ENCODE results near the gene TERC. TPM values are rescaled to one million over a fixed set of nuclear protein-coding genes. Genes with fewer than 3 reads are reported as not detected.
A peak's percentile ranks its signal among the peaks of the same experiment; 100 is the strongest.

TERC gene
- total RNA-seq, 2 experiments from 2014 or later, result 2.6 to 11.1 TPM

DNA sequence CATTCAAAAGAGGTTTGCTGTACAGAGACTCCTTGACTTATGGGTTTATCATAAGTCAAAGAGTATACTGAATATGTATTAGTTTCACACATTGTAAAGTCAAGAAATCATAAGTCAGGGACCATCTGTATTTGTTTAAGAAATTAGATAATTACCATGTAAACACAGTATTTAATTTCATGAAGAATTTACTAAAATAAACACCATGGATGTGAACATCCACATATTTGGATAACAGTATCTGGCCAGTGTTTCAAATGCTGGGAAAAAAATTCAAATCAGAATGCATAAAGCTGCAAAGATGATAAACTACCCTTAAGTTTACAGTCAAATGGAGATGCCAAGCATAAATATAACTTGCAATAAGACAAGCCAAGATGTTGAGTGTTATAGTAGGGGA, 25.4 kb upstream of the TERC start:
- Mint-ChIP-seq H3K4me3 (no peak overlapping the region), H3K4me1 (peaks cover 11% of the 10 kb centered on the region), H3K27me3 (no peaks in the 10 kb centered on the region), H3K36me3 (ENCODE audit: low read depth) (peaks cover 35% of the 10 kb centered on the region), H3K9me3 (ENCODE audit: low read depth) (no peaks in the 10 kb centered on the region), H3K27ac (no peak overlapping the region)
- intact Hi-C loops (cut with DNase I, micrococcal nuclease), result no loop called here
- ChIA-PET POLR2A (interaction anchor here (0.5 kb wide), 1 partner anchor 16 kb away, joined by 3 read pairs; no protein-coding TSS in a partner anchor), CTCF (no interaction called here)
- ATAC-seq, result no peak
- no peak for DNase-seq

DNA sequence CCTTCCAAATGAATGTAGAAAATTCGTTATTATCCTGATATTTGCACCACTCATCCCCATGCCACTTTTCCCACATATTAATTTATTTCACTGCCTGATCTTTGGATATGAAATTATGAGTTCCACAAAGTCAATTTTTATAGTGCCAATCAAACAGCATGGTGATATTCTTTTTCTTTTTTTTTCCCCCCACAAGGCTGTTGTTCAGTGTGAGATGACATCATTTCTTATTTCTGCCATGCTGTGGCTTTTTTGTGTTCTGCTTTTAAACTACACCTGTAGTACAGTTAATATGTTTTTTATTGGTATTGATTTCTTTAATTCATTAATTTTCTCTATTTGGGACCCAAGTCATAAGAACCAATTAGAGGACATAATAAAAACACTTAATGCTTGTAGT, 22.9 kb upstream of the TERC start:
- DNase-seq, result no peak
- Mint-ChIP-seq H3K9me3 (ENCODE audit: low read depth) (no peaks in the 10 kb centered on the region), H3K36me3 (ENCODE audit: low read depth) (peaks cover 38% of the 10 kb centered on the region), H3K4me1 (peaks cover 11% of the 10 kb centered on the region), H3K27me3 (no peaks in the 10 kb centered on the region), H3K27ac (no peak overlapping the region), H3K4me3 (no peak overlapping the region)
- intact Hi-C loops (cut with DNase I, micrococcal nuclease), result no loop called here
- ATAC-seq, result no peak
- ChIA-PET POLR2A (no interaction called here), CTCF (no interaction called here)

DNA sequence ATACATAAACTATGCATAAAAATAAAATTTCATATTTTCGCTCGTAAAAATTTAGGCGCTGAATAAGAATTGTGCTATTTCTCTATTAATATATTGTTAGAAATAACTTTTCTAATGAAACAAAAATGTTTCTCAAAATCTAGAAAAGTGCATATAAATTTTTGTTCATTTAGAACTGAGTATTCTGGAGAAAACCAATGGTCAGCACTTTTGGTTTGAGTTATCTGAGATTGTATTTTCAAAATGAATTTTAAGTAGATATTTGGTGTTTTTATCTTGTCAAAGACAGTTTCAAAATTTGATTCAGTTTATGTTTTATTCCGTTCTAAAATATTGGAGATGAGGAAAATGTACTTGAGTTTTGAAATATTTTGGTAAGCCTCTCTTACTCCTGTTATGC, 22.3 kb upstream of the TERC start:
- ChIA-PET CTCF (no interaction called here), POLR2A (no interaction called here)
- no peak for ATAC-seq
- Mint-ChIP-seq H3K27me3 (no peaks in the 10 kb centered on the region), H3K9me3 (ENCODE audit: low read depth) (no peaks in the 10 kb centered on the region), H3K36me3 (ENCODE audit: low read depth) (peaks cover 35% of the 10 kb centered on the region), H3K4me3 (no peak overlapping the region), H3K27ac (no peak overlapping the region), H3K4me1 (peaks cover 11% of the 10 kb centered on the region)
- no peak for DNase-seq
- intact Hi-C loops (cut with DNase I, micrococcal nuclease), result no loop called here

DNA sequence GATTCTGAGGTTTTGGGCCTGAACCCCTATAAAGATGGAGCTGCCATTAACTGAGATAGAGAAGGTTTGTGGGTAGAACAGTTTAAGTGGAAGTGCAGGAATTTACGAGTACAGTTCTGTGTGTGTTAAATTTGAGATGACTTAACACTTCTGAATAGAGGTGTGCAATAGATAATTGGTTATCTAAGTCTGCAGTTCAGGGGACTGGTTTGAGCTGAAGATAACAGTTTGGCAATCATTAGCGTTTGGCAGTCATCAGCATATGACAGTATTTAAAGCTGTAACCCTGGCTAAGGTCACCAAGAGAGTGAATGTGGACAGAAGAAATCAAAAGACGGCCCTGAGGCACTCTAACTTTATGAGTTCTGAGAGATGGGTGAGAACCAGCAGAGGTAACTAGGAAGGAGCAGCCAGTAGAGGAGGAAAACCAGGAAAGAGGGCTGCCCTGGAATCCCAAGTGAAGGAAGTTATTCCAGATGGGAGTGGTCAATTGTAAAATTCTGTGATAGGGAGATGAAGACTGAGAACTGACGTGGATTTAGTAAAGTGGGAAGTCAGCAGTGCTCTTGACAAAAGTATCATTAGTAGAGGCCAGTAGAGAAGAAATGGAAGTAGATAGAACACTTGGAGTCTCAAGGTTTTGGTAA, 16.5 kb upstream of the TERC start:
- peaks cover 59% of the 10 kb centered on the region for H3K36me3 Mint-ChIP-seq (ENCODE audit: low read depth)
- H3K27ac Mint-ChIP-seq, result peak overlapping the region; percentile 35
- no peak overlapping the region for H3K4me3 Mint-ChIP-seq
- ChIA-PET CTCF (no interaction called here), POLR2A (no interaction called here)
- no peaks in the 10 kb centered on the region for H3K27me3 Mint-ChIP-seq
- DNase-seq (no peak), ATAC-seq (no peak)
- intact Hi-C loops (cut with DNase I, micrococcal nuclease), result no loop called here
- no peaks in the 10 kb centered on the region for H3K9me3 Mint-ChIP-seq (ENCODE audit: low read depth)
- peaks cover 44% of the 10 kb centered on the region for H3K4me1 Mint-ChIP-seq

DNA sequence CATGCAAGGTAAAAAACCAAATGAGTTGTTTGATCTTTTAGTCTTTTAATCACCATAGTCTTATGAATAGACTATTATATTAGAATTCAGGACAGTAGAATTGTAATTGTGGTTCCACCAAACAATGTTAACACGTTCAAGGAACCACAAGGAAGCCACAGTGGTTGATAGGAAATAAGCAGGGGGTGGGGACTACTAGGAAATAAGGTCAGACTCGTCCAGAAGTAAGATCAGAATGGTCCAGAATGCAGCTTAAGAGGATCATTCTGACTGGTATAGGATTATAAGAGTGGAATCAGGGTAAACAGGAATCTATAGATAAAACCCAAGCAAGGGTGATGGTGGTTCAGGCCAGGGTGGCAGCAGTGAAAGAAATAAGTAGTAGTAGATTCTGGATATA, 15.9 kb upstream of the TERC start:
- H3K27me3 Mint-ChIP-seq, result no peaks in the 10 kb centered on the region
- H3K27ac Mint-ChIP-seq, result peak overlapping the region; percentile 35
- peaks cover 44% of the 10 kb centered on the region for H3K4me1 Mint-ChIP-seq
- H3K4me3 Mint-ChIP-seq, result no peak overlapping the region
- intact Hi-C loops (cut with DNase I, micrococcal nuclease), result no loop called here
- DNase-seq, result no peak
- ChIA-PET POLR2A (no interaction called here), CTCF (no interaction called here)
- ATAC-seq, result peak; percentile 39
- H3K9me3 Mint-ChIP-seq (ENCODE audit: low read depth), result no peaks in the 10 kb centered on the region
- H3K36me3 Mint-ChIP-seq (ENCODE audit: low read depth), result peaks cover 58% of the 10 kb centered on the region

DNA sequence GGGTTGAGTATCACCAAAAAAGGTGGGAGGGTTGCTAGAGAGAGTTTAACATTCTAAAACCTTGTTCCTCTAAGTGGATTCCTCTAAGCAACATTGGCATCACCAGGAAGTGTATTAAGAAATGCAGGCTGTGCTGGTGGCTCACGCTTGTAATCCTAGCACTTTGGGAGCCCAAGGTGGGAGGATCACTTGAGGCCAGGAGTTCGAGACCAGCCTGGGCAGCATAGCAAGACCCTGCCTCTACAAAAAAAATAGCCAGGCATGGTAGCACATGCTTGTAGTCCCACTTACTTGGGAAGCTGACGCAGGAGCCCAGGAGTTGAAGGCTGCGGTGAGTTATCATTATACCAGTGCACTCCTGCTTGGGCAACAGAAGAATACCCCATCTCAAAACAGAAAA, 13.0 kb upstream of the TERC start:
- ChIA-PET POLR2A (no interaction called here), CTCF (no interaction called here)
- intact Hi-C loops (cut with DNase I, micrococcal nuclease), result loop anchor here in 1 of 2 experiments (10.0 kb wide), 1 partner anchor 577 kb away; the partner anchor contains the start of gene SKIL
- no peaks in the 10 kb centered on the region for H3K9me3 Mint-ChIP-seq (ENCODE audit: low read depth)
- DNase-seq (no peak), ATAC-seq (no peak)
- H3K27me3 Mint-ChIP-seq, result no peaks in the 10 kb centered on the region
- peaks cover 66% of the 10 kb centered on the region for H3K4me1 Mint-ChIP-seq
- no peak overlapping the region for H3K4me3 Mint-ChIP-seq
- H3K36me3 Mint-ChIP-seq (ENCODE audit: low read depth), result peaks cover 65% of the 10 kb centered on the region
- peak overlapping the region; percentile 13 for H3K27ac Mint-ChIP-seq

DNA sequence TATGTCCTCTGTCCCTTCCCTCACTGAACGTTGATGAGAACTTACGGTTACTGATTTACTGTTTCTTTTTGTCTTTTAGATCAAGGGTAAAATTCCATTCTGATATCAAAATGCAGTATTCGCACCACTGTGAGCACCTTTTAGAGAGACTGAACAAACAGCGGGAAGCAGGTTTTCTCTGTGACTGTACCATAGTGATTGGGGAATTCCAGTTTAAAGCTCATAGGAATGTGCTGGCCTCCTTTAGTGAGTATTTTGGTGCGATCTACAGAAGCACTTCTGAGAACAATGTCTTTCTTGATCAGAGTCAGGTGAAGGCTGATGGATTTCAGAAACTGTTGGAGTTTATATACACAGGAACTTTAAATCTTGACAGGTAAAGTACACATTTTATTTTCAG, 9.3 kb upstream of the TERC start:
- Mint-ChIP-seq H3K27ac (peak overlapping the region; percentile 100), H3K4me1 (peaks cover 51% of the 10 kb centered on the region), H3K9me3 (ENCODE audit: low read depth) (no peaks in the 10 kb centered on the region), H3K36me3 (ENCODE audit: low read depth) (peaks cover 42% of the 10 kb centered on the region), H3K4me3 (peak overlapping the region; percentile 99), H3K27me3 (no peaks in the 10 kb centered on the region)
- ChIA-PET CTCF (interaction anchor here (0.7 to 2.4 kb wide), 2 partner anchors 8 to 40 kb away, joined by 3 to 8 read pairs; no protein-coding TSS in a partner anchor), POLR2A (interaction anchor here (0.6 to 0.9 kb wide), 3 partner anchors 10 to 361 kb away, joined by 3 to 6 read pairs (median 4); no protein-coding TSS in a partner anchor)
- no peak for ATAC-seq
- no peak for DNase-seq
- intact Hi-C loops (cut with DNase I, micrococcal nuclease), result loop anchor here in 1 of 2 experiments (10.0 kb wide), 1 partner anchor 581 kb away; the partner anchor contains the start of gene SKIL

DNA sequence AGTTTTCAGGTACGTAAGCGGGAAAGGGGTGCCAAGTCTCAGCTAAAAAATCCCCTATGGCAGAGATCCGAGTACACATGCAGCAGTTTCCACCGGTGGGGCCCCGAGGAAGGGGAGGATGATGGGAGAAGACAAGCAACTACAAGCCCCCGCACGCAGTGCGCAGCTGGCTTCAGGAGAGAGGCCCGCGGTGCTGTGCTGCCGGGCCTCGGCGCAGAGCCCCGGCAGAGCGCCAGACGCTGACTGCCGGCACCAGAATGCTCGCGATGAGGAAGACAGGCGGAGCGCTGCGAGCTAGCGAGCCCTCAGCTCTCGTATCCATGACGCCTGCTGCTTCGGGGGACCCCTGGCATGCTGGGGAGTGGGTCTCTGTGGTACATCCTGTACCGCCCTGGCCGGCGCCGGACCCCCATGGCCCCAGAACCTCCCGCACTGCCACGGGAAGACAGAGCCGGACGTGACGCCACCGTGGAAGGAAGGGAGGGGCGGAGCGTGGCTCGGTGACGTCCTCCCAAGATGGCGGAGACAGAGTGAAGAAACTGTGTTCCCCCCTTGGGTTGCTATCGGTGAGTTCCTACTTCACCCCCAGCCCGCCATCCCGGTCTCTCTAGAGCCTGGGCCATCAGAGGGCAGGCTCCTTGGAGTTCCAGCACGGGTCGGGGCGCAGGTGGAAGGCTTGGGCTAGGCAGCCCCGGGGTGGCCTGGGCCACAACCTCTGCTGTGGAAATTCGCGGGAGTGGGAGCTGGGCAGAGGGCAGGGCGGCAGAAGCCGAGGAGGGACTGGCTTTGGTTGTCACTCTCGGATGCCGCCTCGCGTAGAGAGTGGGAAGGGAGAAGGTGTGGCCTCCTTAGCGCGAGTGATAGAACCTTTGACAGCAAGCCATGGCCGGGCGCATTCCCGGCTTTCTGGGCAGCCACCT, 8.3 kb upstream of the TERC start, which contains the start of gene MYNN:
Gene MYNN, plus strand, starts transcription at position 500 of the 920 bp plus-strand sequence. CDS start 900 bp downstream, outside the sequence.
- peaks cover 45% of the 10 kb centered on the region for H3K4me1 Mint-ChIP-seq

DNA sequence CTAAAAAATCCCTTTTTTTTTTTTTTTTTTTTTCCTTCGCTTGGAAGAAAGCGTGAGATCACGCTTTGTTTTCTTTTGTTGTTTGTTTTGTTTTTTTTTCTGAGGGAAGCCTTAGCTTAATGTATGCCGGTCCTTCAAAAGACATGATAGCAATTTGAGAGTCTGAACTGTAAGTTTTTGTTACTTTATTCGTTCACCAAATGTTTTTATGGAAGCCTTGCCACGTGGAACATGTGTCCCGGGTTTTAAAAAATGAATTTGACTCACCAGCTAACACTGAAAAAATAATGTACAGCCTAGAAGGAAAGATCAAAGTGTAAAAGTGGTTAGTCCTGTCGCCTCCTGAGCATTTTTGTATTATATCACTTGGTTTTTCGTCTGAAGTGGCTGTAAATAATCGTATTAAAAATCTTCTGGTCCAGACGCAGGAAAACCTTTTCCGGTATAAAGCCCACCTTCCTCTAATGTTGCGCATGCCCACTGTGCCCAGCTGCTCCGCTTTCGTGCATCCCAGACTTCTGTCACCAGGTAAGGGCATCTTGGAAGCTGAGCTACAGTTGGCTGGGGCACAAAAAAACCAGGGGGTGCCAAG, 7.5 kb upstream of the TERC start:
- ATAC-seq (peak; percentile 23), DNase-seq (no peak)
- Mint-ChIP-seq H3K27ac (peak overlapping the region; percentile 100), H3K9me3 (ENCODE audit: low read depth) (no peaks in the 10 kb centered on the region), H3K4me1 (peaks cover 40% of the 10 kb centered on the region), H3K36me3 (ENCODE audit: low read depth) (peaks cover 30% of the 10 kb centered on the region), H3K27me3 (no peaks in the 10 kb centered on the region), H3K4me3 (peak overlapping the region; percentile 99)
- ChIA-PET CTCF (interaction anchor here (0.6 to 2.6 kb wide), 7 partner anchors 9 to 584 kb away, joined by 3 to 15 read pairs (median 4); no protein-coding TSS in a partner anchor), POLR2A (interaction anchor here (0.7 to 1.0 kb wide), 3 partner anchors 8 to 390 kb away, joined by 3 to 6 read pairs (median 4); no protein-coding TSS in a partner anchor)
- intact Hi-C loops (cut with DNase I, micrococcal nuclease), result loop anchor here in 1 of 2 experiments (1.0 to 10.0 kb wide), 5 partner anchors 14 to 582 kb away; partner anchors contain the start of genes PHC3, SEC62 and SKIL

More for the DNA sequence above, 8.3 kb upstream of the TERC start, which contains the start of gene MYNN:
- DNase-seq, result peak; percentile 95
- H3K9me3 Mint-ChIP-seq (ENCODE audit: low read depth), result no peaks in the 10 kb centered on the region
- ChIA-PET CTCF (interaction anchor here (0.6 to 2.6 kb wide), 6 partner anchors 10 to 584 kb away, joined by 3 to 15 read pairs (median 6); no protein-coding TSS in a partner anchor), POLR2A (interaction anchor here (0.9 to 1.0 kb wide), 3 partner anchors 9 to 194 kb away, joined by 3 to 4 read pairs (median 4); no protein-coding TSS in a partner anchor)
- peak within 1 kb of the TSS; percentile 99 for H3K4me3 Mint-ChIP-seq
- H3K36me3 Mint-ChIP-seq (ENCODE audit: low read depth), result peaks cover 34% of the 10 kb centered on the region
- peak; percentile 80 for ATAC-seq
- intact Hi-C loops (cut with DNase I, micrococcal nuclease), result loop anchor here (1.0 to 10.0 kb wide), 10 partner anchors 8 to 584 kb away; partner anchors contain the start of genes PHC3 (in 2 of the 2), SEC62 (in 2 of the 2), SKIL (in 2 of the 2) and LRRC34 (in 1 of the 2)
- no peaks in the 10 kb centered on the region for H3K27me3 Mint-ChIP-seq
- peak within 1 kb of the TSS; percentile 100 for H3K27ac Mint-ChIP-seq

DNA sequence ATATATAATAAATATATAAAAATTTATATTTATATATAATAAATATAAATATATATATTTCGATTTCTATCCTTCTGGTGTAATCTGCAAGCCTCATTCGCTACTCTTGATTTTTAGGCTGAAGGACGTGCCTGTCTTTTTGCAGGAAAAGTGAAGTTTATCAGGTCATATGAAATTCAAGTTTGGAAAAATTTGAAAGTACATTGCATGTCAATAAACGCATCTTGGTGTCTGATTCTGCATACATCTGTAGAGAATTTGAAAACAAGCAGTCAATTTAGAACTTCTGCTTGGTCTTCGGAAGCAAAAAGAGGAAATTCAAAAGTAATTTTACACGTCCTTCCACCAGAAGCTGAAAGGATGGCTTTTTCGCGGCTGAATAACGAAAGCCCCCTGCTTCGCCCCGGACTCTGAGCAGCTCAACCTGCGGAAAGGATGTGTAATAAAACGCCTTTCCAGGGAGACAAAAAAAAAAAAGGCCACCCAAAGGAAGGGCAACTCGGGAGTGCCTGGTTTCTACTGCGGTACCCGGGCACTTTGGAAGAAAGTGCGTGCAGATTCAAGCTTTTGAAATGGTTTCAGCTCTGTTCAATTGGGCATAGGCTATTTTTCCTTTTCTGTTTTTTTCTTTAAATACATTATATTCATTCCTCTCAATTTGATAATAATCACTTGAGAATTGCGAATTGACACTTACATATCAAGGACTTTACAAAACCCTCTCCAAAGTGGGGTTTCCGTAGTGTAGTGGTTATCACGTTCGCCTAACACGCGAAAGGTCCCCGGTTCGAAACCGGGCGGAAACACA, 6.8 kb upstream of the TERC start:
- Mint-ChIP-seq H3K27ac (peak overlapping the region; percentile 100), H3K27me3 (no peaks in the 10 kb centered on the region), H3K9me3 (ENCODE audit: low read depth) (no peaks in the 10 kb centered on the region), H3K36me3 (ENCODE audit: low read depth) (peaks cover 23% of the 10 kb centered on the region), H3K4me3 (peak overlapping the region; percentile 99), H3K4me1 (peaks cover 35% of the 10 kb centered on the region)
- ChIA-PET CTCF (interaction anchor here (1.1 to 2.6 kb wide), 3 partner anchors 9 to 283 kb away, joined by 4 to 15 read pairs (median 10); no protein-coding TSS in a partner anchor), POLR2A (interaction anchor here (0.7 to 0.9 kb wide), 2 partner anchors 8 to 391 kb away, joined by 4 to 6 read pairs; no protein-coding TSS in a partner anchor)
- DNase-seq, result peak; percentile 71
- ATAC-seq, result peak; percentile 6
- intact Hi-C loops (cut with DNase I, micrococcal nuclease), result loop anchor here in 1 of 2 experiments (1.0 to 10.0 kb wide), 5 partner anchors 13 to 583 kb away; partner anchors contain the start of genes PHC3, SEC62 and SKIL
